GM12878 (cell line): ENCODE measurements around the gene BORCS6. TPM values are rescaled to one million over a fixed set of nuclear protein-coding genes. Genes with fewer than 3 reads are reported as not detected.

ENCODE experiments used
- CHD1 ChIP-seq: IDR thresholded peaks from 2 replicates; pipeline ENCODE4 v1.6.1; 2012; ENCODE audit warnings: low read depth, low read length, improper control_type of control experiment
- CREM ChIP-seq: IDR thresholded peaks from 2 replicates; pipeline ENCODE4 v1.6.1; 2014; ENCODE audit warnings: antibody characterized with exemption, low read depth
- GATAD2B ChIP-seq: fragments of 450-650 bp; conservative IDR thresholded peaks from 2 replicates; pipeline ENCODE4 v1.6.1; 2017; ENCODE audit warnings: low read depth, mild to moderate bottlenecking, moderate library complexity
- IRF4 ChIP-seq: IDR thresholded peaks from 2 replicates; pipeline ENCODE4 v1.6.1; 2011; ENCODE audit warnings: low read depth, low read length
- MXI1 ChIP-seq: fragments of 150-350 bp; IDR thresholded peaks from 2 replicates; pipeline ENCODE4 v1.6.1; 2011; ENCODE audit warnings: low read depth, mild to moderate bottlenecking, inconsistent platforms, low read length, improper control_type of control experiment
- NR2F1 ChIP-seq: fragments of 450-650 bp; conservative IDR thresholded peaks from 2 replicates; pipeline ENCODE4 v1.6.1; 2017; ENCODE audit warnings: mild to moderate bottlenecking
- PAX5 ChIP-seq: IDR thresholded peaks from 2 replicates; pipeline ENCODE4 v1.6.1; 2011; ENCODE audit warnings: low read depth, low read length, borderline replicate concordance
- POLR2A ChIP-seq: IDR thresholded peaks from 2 replicates; pipeline ENCODE4 v1.6.1; 2011; ENCODE audit warnings: low read depth, mild to moderate bottlenecking, low read length
- POLR2AphosphoS5 ChIP-seq: IDR thresholded peaks from 2 replicates; pipeline ENCODE4 v1.6.1; 2011; ENCODE audit warnings: mild to moderate bottlenecking, low read length, inconsistent platforms
- STAT1 ChIP-seq: fragments of 450-650 bp; conservative IDR thresholded peaks from 2 replicates; pipeline ENCODE4 v1.6.1; 2014; ENCODE audit warnings: antibody characterized with exemption, mild to moderate bottlenecking
- TAF1 ChIP-seq: IDR thresholded peaks from 2 replicates; pipeline ENCODE4 v1.6.1; 2011; ENCODE audit warnings: mild to moderate bottlenecking, low read depth, low read length, borderline replicate concordance
- TCF3 ChIP-seq: IDR thresholded peaks from 2 replicates; pipeline ENCODE4 v1.6.1; 2012; ENCODE audit warnings: low read depth, mild to moderate bottlenecking, low read length, borderline replicate concordance; ENCODE audit not compliant: insufficient read depth
- YBX1 ChIP-seq: fragments of 450-650 bp; IDR thresholded peaks from 2 replicates; pipeline ENCODE4 v1.6.1; 2016; ENCODE audit warnings: antibody characterized with exemption
- YY1 ChIP-seq: IDR thresholded peaks from 2 replicates; pipeline ENCODE4 v1.6.1; 2011; ENCODE audit warnings: low read depth, mild to moderate bottlenecking, low read length
- polyA plus RNA-seq, 11 experiments: library from polyadenylated mRNA; depleted of rRNA in 4 of 11; unstranded in 6 of 11; stranded (reverse) in 5 of 11; fragments of >200 nt; fragmentation: Nextera tagmentation in 4 of 11; fragmentation: Illumina TruSeq in 1 of 11; extraction: Ambion mirVana in 4 of 11; extraction: Trizol in 1 of 11; gene quantifications; 1 replicate in 1 of 11; 2 replicates in 10 of 11; pipeline versions ENCODE4 v1.2.1 to v1.2.3, GENCODE V29; 2011 to 2016; ENCODE audit warnings: inconsistent platforms in 2 of 11, missing spikeins in 2 of 11, low read depth in 1 of 11
- total RNA-seq, 4 experiments: library from RNA; depleted of rRNA in 3 of 4; stranded (reverse); fragments of >200 nt in 3 of 4; fragmentation: Illumina TruSeq in 1 of 4; extraction: Trizol in 1 of 4; gene quantifications; 2 replicates each; pipeline versions ENCODE4 v1.2.1 to v1.2.3, GENCODE V29; 2013 to 2021
- TF ChIP-seq, protein P1 (sequence below): fragments of 450-650 bp; IDR thresholded peaks from 2 replicates; pipeline ENCODE4 v1.6.1; 2016; ENCODE audit warnings: mild to moderate bottlenecking
- TF ChIP-seq, protein P2 (sequence below): IDR thresholded peaks from 2 replicates; pipeline ENCODE4 v1.6.1; 2011; ENCODE audit warnings: low read depth, low read length, improper control_type of control experiment, borderline replicate concordance
- TF ChIP-seq, protein P3 (sequence below): IDR thresholded peaks from 2 replicates; pipeline ENCODE4 v1.6.1; 2011; ENCODE audit warnings: borderline replicate concordance, low read depth, mild to moderate bottlenecking, moderate library complexity, mixed read lengths, low read length; ENCODE audit not compliant: insufficient read depth; ENCODE audit errors: extremely low read length
- TF ChIP-seq, protein P4 (sequence below): fragments of 450-650 bp; formaldehyde crosslinking; IDR thresholded peaks from 2 replicates; pipeline ENCODE4 v1.4.0; 2020; ENCODE audit warnings: mild to moderate bottlenecking, moderate library complexity
- TF ChIP-seq, protein P5 (sequence below): fragments of 450-650 bp; IDR thresholded peaks from 2 replicates; pipeline ENCODE4 v1.6.1; 2017; ENCODE audit warnings: mild to moderate bottlenecking, moderate library complexity

BORCS6 gene
- total and polyA plus RNA-seq, 10 of the 15 experiments (the other 5 are each of a cell fraction or from before 2014, with no cell fraction given): 0.37 to 14.1 (median 6.7) TPM

DNA sequence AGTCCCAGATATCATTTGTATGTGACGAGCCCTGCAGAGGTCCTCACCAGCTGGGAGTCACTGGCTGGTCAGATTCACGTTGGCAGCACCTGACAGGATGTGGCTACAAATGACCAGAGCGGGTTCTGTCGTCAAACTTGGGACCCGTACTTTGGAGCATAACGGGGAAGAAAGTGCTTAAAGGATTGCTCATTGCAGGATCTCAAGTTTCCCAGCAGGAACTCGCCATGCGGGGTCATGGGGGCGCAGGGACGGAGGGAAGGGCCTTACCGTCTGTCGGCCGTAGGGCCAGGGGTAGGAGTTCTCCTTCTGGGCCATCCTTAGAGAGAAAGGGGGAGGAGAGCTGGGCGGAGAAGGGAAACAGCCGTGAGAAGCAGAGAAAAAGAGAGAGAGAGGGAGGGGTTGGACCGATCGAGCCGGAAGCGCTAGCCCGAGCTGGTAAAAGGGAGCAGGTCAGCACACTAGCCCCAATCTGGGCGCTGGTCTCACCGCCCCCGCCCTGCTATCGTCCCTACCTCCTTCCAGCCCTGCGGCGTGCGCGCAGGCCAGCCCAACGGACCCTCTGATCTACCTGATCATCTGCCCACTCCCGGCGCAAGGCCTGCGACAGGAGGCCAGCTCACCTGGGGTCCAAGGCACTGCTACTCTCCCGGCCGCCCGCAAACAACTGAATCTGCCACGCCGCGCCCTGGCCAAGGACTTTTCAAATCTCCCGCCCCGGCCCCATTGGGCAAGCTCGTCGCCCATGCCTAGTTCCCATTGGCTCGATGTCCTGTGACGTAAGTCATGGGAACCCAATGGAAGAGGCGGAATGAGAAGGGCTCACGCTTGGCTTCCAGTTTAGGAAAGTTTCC lies 20.2 kb upstream of the BORCS6 start, which contains the start of gene AURKB (continued):
- TF ChIP-seq, protein P1, sequence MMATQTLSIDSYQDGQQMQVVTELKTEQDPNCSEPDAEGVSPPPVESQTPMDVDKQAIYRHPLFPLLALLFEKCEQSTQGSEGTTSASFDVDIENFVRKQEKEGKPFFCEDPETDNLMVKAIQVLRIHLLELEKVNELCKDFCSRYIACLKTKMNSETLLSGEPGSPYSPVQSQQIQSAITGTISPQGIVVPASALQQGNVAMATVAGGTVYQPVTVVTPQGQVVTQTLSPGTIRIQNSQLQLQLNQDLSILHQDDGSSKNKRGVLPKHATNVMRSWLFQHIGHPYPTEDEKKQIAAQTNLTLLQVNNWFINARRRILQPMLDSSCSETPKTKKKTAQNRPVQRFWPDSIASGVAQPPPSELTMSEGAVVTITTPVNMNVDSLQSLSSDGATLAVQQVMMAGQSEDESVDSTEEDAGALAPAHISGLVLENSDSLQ: no peak
- TF ChIP-seq YBX1 (no peak), PAX5 (0 out of 2 replicates have a peak, but pooled peaks have one; percentile 6), GATAD2B (peak; percentile 60; the same call in 1 of the 2 replicates), NR2F1 (no peak), STAT1 (0 out of 2 replicates have a peak, but pooled peaks have one; percentile 47), YY1 (peak; percentile 5; the same call in 1 of the 2 replicates), POLR2A (peak; percentile 96), CREM (peak; percentile 83), MXI1 (peak; percentile 100), TAF1 (peak; percentile 83; the same call in 1 of the 2 replicates), TCF3 (0 out of 2 replicates have a peak, but pooled peaks have one; percentile 44), POLR2AphosphoS5 (peak; percentile 91), CHD1 (no peak; the same call in 1 of the 2 replicates), IRF4 (0 out of 2 replicates have a peak, but pooled peaks have one; percentile 33)
- TF ChIP-seq, protein P2, sequence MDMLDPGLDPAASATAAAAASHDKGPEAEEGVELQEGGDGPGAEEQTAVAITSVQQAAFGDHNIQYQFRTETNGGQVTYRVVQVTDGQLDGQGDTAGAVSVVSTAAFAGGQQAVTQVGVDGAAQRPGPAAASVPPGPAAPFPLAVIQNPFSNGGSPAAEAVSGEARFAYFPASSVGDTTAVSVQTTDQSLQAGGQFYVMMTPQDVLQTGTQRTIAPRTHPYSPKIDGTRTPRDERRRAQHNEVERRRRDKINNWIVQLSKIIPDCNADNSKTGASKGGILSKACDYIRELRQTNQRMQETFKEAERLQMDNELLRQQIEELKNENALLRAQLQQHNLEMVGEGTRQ: peak; percentile 7; the same call in 1 of the 2 replicates
- TF ChIP-seq, protein P3, sequence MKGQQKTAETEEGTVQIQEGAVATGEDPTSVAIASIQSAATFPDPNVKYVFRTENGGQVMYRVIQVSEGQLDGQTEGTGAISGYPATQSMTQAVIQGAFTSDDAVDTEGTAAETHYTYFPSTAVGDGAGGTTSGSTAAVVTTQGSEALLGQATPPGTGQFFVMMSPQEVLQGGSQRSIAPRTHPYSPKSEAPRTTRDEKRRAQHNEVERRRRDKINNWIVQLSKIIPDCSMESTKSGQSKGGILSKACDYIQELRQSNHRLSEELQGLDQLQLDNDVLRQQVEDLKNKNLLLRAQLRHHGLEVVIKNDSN: peak; percentile 58
- TF ChIP-seq, protein P4, sequence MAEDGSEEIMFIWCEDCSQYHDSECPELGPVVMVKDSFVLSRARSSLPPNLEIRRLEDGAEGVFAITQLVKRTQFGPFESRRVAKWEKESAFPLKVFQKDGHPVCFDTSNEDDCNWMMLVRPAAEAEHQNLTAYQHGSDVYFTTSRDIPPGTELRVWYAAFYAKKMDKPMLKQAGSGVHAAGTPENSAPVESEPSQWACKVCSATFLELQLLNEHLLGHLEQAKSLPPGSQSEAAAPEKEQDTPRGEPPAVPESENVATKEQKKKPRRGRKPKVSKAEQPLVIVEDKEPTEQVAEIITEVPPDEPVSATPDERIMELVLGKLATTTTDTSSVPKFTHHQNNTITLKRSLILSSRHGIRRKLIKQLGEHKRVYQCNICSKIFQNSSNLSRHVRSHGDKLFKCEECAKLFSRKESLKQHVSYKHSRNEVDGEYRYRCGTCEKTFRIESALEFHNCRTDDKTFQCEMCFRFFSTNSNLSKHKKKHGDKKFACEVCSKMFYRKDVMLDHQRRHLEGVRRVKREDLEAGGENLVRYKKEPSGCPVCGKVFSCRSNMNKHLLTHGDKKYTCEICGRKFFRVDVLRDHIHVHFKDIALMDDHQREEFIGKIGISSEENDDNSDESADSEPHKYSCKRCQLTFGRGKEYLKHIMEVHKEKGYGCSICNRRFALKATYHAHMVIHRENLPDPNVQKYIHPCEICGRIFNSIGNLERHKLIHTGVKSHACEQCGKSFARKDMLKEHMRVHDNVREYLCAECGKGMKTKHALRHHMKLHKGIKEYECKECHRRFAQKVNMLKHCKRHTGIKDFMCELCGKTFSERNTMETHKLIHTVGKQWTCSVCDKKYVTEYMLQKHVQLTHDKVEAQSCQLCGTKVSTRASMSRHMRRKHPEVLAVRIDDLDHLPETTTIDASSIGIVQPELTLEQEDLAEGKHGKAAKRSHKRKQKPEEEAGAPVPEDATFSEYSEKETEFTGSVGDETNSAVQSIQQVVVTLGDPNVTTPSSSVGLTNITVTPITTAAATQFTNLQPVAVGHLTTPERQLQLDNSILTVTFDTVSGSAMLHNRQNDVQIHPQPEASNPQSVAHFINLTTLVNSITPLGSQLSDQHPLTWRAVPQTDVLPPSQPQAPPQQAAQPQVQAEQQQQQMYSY (CRISPR knock-in tag): 0 out of 2 replicates have a peak, but pooled peaks have one; percentile 60
- TF ChIP-seq, protein P5, sequence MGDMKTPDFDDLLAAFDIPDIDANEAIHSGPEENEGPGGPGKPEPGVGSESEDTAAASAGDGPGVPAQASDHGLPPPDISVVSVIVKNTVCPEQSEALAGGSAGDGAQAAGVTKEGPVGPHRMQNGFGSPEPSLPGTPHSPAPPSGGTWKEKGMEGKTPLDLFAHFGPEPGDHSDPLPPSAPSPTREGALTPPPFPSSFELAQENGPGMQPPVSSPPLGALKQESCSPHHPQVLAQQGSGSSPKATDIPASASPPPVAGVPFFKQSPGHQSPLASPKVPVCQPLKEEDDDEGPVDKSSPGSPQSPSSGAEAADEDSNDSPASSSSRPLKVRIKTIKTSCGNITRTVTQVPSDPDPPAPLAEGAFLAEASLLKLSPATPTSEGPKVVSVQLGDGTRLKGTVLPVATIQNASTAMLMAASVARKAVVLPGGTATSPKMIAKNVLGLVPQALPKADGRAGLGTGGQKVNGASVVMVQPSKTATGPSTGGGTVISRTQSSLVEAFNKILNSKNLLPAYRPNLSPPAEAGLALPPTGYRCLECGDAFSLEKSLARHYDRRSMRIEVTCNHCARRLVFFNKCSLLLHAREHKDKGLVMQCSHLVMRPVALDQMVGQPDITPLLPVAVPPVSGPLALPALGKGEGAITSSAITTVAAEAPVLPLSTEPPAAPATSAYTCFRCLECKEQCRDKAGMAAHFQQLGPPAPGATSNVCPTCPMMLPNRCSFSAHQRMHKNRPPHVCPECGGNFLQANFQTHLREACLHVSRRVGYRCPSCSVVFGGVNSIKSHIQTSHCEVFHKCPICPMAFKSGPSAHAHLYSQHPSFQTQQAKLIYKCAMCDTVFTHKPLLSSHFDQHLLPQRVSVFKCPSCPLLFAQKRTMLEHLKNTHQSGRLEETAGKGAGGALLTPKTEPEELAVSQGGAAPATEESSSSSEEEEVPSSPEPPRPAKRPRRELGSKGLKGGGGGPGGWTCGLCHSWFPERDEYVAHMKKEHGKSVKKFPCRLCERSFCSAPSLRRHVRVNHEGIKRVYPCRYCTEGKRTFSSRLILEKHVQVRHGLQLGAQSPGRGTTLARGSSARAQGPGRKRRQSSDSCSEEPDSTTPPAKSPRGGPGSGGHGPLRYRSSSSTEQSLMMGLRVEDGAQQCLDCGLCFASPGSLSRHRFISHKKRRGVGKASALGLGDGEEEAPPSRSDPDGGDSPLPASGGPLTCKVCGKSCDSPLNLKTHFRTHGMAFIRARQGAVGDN: no peak
